HepG2 (cell line): ENCODE data around the gene EXTL1. TPM values are rescaled to one million over a fixed set of nuclear protein-coding genes. Genes with fewer than 3 reads are reported as not detected.

ENCODE experiments used
- ATAC-seq: fragments of 200-7000 bp; cut with Tn5 transposase; 3 replicates; pipeline ENCODE4 v1.9.1; 2020; ENCODE audit warnings: mild to moderate bottlenecking, moderate library complexity
- BruUV-seq: library from RNA; stranded (reverse); fragments of 400-500 nt; replicated peaks from 2 replicates; lab custom pipeline; 2021; lab: Mats Ljungman, UMichigan
- CTCF ChIA-PET: fragments of 300-600 bp; formaldehyde crosslinking; extraction: SDS; loops from one replicate; lab custom pipeline; 2021; ENCODE audit warnings: low total read pairs, inconsistent platforms, low intra/inter-chr PET ratio; lab: Yijun Ruan, JAX
- POLR2A ChIA-PET: fragments of 350-600 bp; sonication (Branson Sonifier 250); formaldehyde crosslinking; loops from one replicate; lab custom pipeline; 2020; ENCODE audit warnings: antibody characterized with exemption, inconsistent platforms; lab: Yijun Ruan, JAX
- DNase-seq: peaks from one replicate; pipeline ENCODE4 v3.0.0-alpha.2; 2015; ENCODE audit warnings: low spot score
- FAIRE-seq: peaks from 3 replicates; lab custom pipeline; 2011; peaks lifted over from hg19 to GRCh38; lab: Jason Lieb, UNC
- H2AFZ ChIP-seq: one replicate; pipeline ENCODE4 v1.6.1; 2011; ENCODE audit warnings: low read length, inconsistent platforms
- H3K27ac ChIP-seq: fragments of 300-600 bp; 3 replicates; pipeline ENCODE4 v1.8.0; 2011; ENCODE audit warnings: mixed run types, mild to moderate bottlenecking, mixed read lengths, low read length, inconsistent platforms; ENCODE audit not compliant: insufficient read depth; ENCODE audit errors: extremely low read length
- H3K27me3 ChIP-seq, 2 experiments: fragments of 200-600 bp in 1 of 2; 2 replicates in 1 of 2; 3 replicates in 1 of 2; pipeline versions ENCODE4 v1.6.0 to v1.8.0; 2011; ENCODE audit warnings: low read length in 2 of 2, mild to moderate bottlenecking in 2 of 2, moderate library complexity in 2 of 2, inconsistent platforms in 1 of 2; ENCODE audit not compliant: insufficient read depth in 2 of 2, control insufficient read depth in 1 of 2
- H3K36me3 ChIP-seq, 2 experiments: fragments of 200-600 bp in 1 of 2; replicated peaks in 1 of 2; 2 replicates in 1 of 2; 3 replicates in 1 of 2; pipeline versions ENCODE4 v1.5.1 to v1.8.0; 2011; ENCODE audit warnings: low read length in 2 of 2, inconsistent platforms in 1 of 2; ENCODE audit not compliant: insufficient read depth in 2 of 2, control insufficient read depth in 1 of 2
- H3K4me1 ChIP-seq: 2 replicates; pipeline ENCODE4 v1.5.1; 2012; ENCODE audit warnings: low read length, inconsistent platforms; ENCODE audit not compliant: insufficient read depth
- H3K4me2 ChIP-seq: 2 replicates; pipeline ENCODE4 v1.6.0; 2011; ENCODE audit warnings: low read depth, low read length, inconsistent platforms
- H3K4me3 ChIP-seq, 3 experiments: fragments of 200-600 bp in 1 of 3; sonication (generic), shearing (Covaris generic) in 1 of 3; replicated peaks in 1 of 3; 2 replicates each; pipeline ENCODE4 v1.5.1; 2011 to 2016; ENCODE audit warnings: low read length in 3 of 3, inconsistent platforms in 2 of 3, low read depth in 2 of 3, mild to moderate bottlenecking in 2 of 3, control low read depth in 1 of 3, mixed read lengths in 1 of 3; ENCODE audit not compliant: insufficient read depth in 1 of 3
- H3K79me2 ChIP-seq: one replicate; pipeline ENCODE4 v1.6.1; 2011; ENCODE audit warnings: low read length, inconsistent platforms; ENCODE audit not compliant: insufficient read depth
- H3K9ac ChIP-seq: 2 replicates; pipeline ENCODE4 v1.6.0; 2011; ENCODE audit warnings: mild to moderate bottlenecking, low read depth, low read length, inconsistent platforms; ENCODE audit not compliant: insufficient read depth
- H3K9me3 ChIP-seq: 2 replicates; pipeline ENCODE4 v1.5.1; 2012; ENCODE audit warnings: mild to moderate bottlenecking, low read length
- H4K20me1 ChIP-seq: 2 replicates; pipeline ENCODE4 v1.6.0; 2011; ENCODE audit warnings: inconsistent platforms, mild to moderate bottlenecking, low read length, moderate library complexity; ENCODE audit not compliant: insufficient read depth
- HNRNPL ChIP-seq: fragments of 200-400 bp; formaldehyde crosslinking; IDR thresholded peaks from 2 replicates; pipeline ENCODE4 v1.6.1; 2017; ENCODE audit warnings: mild to moderate bottlenecking, low read depth, low read length
- MAFK ChIP-seq, 2 experiments: IDR thresholded peaks in 1 of 2; conservative IDR thresholded peaks in 1 of 2; 2 replicates each; pipeline ENCODE4 v1.6.1; 2011; ENCODE audit warnings: improper control_type of control experiment in 2 of 2, low read length in 2 of 2
- RARA ChIP-seq: IDR thresholded peaks from 2 replicates; pipeline ENCODE4 v1.6.1; 2016; ENCODE audit warnings: missing genetic modification reagents, missing compliant biosample characterization
- ZKSCAN8 ChIP-seq: IDR thresholded peaks from 2 replicates; pipeline ENCODE4 v1.6.1; 2016; ENCODE audit warnings: borderline replicate concordance, missing genetic modification reagents, missing compliant biosample characterization
- ZNF180 ChIP-seq: sonication (generic); formaldehyde crosslinking; IDR thresholded peaks from 2 replicates; pipeline ENCODE4 v1.4.0; 2020; ENCODE audit warnings: low read depth, missing genetic modification reagents, borderline replicate concordance
- ZNF30 ChIP-seq: sonication (generic); formaldehyde crosslinking; IDR thresholded peaks from 2 replicates; pipeline ENCODE4 v1.5.0; 2020; ENCODE audit warnings: mild to moderate bottlenecking, missing genetic modification reagents
- ZNF629 ChIP-seq: sonication (generic); formaldehyde crosslinking; conservative IDR thresholded peaks from 2 replicates; pipeline ENCODE4 v1.5.0; 2020; ENCODE audit warnings: missing genetic modification reagents
- ZSCAN30 ChIP-seq: sonication (generic); formaldehyde crosslinking; IDR thresholded peaks from 2 replicates; pipeline ENCODE4 v1.5.0; 2020; ENCODE audit warnings: mild to moderate bottlenecking, missing genetic modification reagents
- WGBS: methylation state at CpG from one replicate; pipeline ENCODE4 v1.1.6; 2017; ENCODE audit warnings: low lambda C conversion rate; 5-methylcytosine and 5-hydroxymethylcytosine counted together
- in situ Hi-C: cut with HindIII; loops from 2 replicates; pipeline ENCODE4 v1.10.0; 2017; ENCODE audit warnings: low pct_unique_long_range_greater_than_20kb; ENCODE audit not compliant: extremely low pct_ligation_motif_present
- intact Hi-C: fragments of 100-400 bp; cut with micrococcal nuclease; formaldehyde crosslinking; loops from one replicate; pipeline ENCODE4 v1.10.0; 2022; ENCODE audit not compliant: unreplicated experiment
- polyA plus RNA-seq, 8 experiments: library from polyadenylated mRNA; depleted of rRNA in 3 of 8; stranded (reverse) in 7 of 8; unstranded in 1 of 8; fragments of >200 nt; fragmentation: Illumina TruSeq in 4 of 8; extraction: Trizol in 4 of 8; gene quantifications; 2 replicates each; pipeline versions ENCODE4 v1.2.1 to v1.2.3, GENCODE V29; 2011 to 2016; ENCODE audit warnings: low read depth in 4 of 8, missing spikeins in 1 of 8, mixed read lengths in 1 of 8; ENCODE audit not compliant: insufficient read depth in 1 of 8
- total RNA-seq, 5 experiments: library from RNA; depleted of rRNA; stranded (reverse); fragments of >200 nt; fragmentation: Illumina TruSeq; extraction: Trizol; gene quantifications; 2 replicates each; pipeline ENCODE4 v1.2.3, GENCODE V29; 2016; ENCODE audit warnings: low read depth in 1 of 5
- TF ChIP-seq, protein P1 (sequence below): sonication (generic); formaldehyde crosslinking; IDR thresholded peaks from 2 replicates; pipeline ENCODE4 v1.4.0; 2020; ENCODE audit warnings: missing genetic modification reagents

The EXTL1 gene
- total and polyA plus RNA-seq, 2 of the 13 experiments (the other 11 are each of a cell fraction or from before 2014, with no cell fraction given) = 0.35 to 1.0 TPM

DNA sequence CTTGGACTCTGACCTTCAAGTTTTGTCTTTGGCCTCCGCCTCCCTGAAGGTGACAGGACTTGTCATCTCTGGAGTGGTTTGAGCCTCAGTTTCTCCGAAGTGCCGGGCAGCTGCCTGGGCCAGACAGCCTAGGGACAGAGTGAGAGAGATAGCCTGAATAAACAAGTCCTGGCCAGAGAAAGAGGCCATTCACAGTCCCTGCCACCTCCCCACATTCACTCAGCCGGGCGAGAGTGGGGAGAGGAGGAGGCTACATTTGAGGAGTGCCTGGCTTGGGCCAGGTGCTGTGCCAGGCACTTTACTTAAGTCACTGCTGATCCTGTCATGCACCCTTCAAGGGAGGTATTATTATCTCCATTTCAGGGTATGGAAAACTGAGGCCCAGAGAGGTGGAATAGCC, 3.5 kb downstream of the EXTL1 start:
- CTCF ChIA-PET = no interaction called here
- 13% methylated on average over 3 of the region's 5 CpGs for WGBS

DNA sequence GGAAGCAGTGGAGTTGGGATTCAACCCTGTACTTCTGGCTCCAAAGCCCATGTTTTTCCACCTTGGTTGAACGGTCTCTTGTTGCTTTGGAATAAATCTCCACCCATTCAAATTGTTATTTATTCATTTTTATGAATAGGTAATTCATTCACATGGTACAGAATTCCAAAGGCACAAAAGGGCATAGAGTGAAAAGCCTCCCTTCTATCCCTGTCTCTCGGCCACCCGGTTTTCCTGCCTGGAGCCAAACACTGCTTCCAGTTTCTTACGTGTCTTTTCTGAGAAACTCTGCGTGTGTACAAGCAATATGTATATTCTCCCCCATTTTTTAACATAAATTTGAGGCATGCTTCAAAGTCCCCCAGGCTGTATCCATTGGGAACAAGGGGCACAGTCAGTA, 3.9 kb downstream of the EXTL1 start:
- no peak for ATAC-seq
- 26% methylated on average over 5 of the region's 5 CpGs for WGBS

More for the DNA sequence above, 3.5 kb downstream of the EXTL1 start:
- Histone ChIP-seq H3K9ac (no peak overlapping the region), H3K27me3 (peaks cover 0 to 24% of the 10 kb centered on the region in 2 experiments; a peak in 4 of 5 replicates), H3K36me3 (no peaks in the 10 kb centered on the region), H3K4me3 (0 out of 6 replicates have a peak overlapping the region, but pooled peaks of 1 of the 3 experiments have one; percentile 39), H2AFZ (no peak overlapping the region), H3K4me2 (peak overlapping the region; percentile 68), H3K4me1 (peaks cover 93% of the 10 kb centered on the region), H4K20me1 (no peaks in the 10 kb centered on the region), H3K27ac (no peak overlapping the region), H3K9me3 (no peaks in the 10 kb centered on the region), H3K79me2 (no peaks in the 10 kb centered on the region)
- POLR2A ChIA-PET = no interaction called here
- in situ Hi-C loops (no loop called here), intact Hi-C loops (no loop called here)
- no peak for FAIRE-seq
- no peak for DNase-seq
- TF ChIP-seq RARA (CRISPR knock-in tag) = no peak
- TF ChIP-seq ZSCAN30 (CRISPR knock-in tag) = no peak
- no peak for TF ChIP-seq ZNF180 (CRISPR knock-in tag)
- TF ChIP-seq HNRNPL = 0 out of 2 replicates have a peak, but pooled peaks have one; percentile 37
- no peak for ATAC-seq
- no TSS peak for BruUV-seq

More for the DNA sequence above, 3.9 kb downstream of the EXTL1 start:
- H2AFZ ChIP-seq = no peak overlapping the region
- intact Hi-C loops = no loop called here
- peaks cover 0 to 20% of the 10 kb centered on the region in 2 experiments; a peak in 4 of 5 replicates for H3K27me3 ChIP-seq
- H3K9me3 ChIP-seq = no peaks in the 10 kb centered on the region
- peaks cover 91% of the 10 kb centered on the region for H3K4me1 ChIP-seq
- POLR2A ChIA-PET = no interaction called here
- H3K27ac ChIP-seq = no peak overlapping the region
- no peaks in the 10 kb centered on the region for H3K79me2 ChIP-seq
- TF ChIP-seq, protein P1, sequence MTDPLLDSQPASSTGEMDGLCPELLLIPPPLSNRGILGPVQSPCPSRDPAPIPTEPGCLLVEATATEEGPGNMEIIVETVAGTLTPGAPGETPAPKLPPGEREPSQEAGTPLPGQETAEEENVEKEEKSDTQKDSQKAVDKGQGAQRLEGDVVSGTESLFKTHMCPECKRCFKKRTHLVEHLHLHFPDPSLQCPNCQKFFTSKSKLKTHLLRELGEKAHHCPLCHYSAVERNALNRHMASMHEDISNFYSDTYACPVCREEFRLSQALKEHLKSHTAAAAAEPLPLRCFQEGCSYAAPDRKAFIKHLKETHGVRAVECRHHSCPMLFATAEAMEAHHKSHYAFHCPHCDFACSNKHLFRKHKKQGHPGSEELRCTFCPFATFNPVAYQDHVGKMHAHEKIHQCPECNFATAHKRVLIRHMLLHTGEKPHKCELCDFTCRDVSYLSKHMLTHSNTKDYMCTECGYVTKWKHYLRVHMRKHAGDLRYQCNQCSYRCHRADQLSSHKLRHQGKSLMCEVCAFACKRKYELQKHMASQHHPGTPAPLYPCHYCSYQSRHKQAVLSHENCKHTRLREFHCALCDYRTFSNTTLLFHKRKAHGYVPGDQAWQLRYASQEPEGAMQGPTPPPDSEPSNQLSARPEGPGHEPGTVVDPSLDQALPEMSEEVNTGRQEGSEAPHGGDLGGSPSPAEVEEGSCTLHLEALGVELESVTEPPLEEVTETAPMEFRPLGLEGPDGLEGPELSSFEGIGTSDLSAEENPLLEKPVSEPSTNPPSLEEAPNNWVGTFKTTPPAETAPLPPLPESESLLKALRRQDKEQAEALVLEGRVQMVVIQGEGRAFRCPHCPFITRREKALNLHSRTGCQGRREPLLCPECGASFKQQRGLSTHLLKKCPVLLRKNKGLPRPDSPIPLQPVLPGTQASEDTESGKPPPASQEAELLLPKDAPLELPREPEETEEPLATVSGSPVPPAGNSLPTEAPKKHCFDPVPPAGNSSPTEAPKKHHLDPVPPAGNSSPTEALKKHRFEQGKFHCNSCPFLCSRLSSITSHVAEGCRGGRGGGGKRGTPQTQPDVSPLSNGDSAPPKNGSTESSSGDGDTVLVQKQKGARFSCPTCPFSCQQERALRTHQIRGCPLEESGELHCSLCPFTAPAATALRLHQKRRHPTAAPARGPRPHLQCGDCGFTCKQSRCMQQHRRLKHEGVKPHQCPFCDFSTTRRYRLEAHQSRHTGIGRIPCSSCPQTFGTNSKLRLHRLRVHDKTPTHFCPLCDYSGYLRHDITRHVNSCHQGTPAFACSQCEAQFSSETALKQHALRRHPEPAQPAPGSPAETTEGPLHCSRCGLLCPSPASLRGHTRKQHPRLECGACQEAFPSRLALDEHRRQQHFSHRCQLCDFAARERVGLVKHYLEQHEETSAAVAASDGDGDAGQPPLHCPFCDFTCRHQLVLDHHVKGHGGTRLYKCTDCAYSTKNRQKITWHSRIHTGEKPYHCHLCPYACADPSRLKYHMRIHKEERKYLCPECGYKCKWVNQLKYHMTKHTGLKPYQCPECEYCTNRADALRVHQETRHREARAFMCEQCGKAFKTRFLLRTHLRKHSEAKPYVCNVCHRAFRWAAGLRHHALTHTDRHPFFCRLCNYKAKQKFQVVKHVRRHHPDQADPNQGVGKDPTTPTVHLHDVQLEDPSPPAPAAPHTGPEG (CRISPR knock-in tag) = no peak
- no peak for TF ChIP-seq ZNF30 (CRISPR knock-in tag)
- no peak for TF ChIP-seq ZNF629 (CRISPR knock-in tag)
- no peak for TF ChIP-seq MAFK (conservative IDR thresholded peaks at IDR 0.05 in 1 of 2, IDR thresholded peaks at IDR 0.05 in 1 of 2; ENCODE audit: low read length in 2 of 2)
- no peak for TF ChIP-seq ZKSCAN8 (CRISPR knock-in tag)
- TF ChIP-seq, all 625 proteins: peak for 0
- CTCF ChIA-PET = no interaction called here
- no peak overlapping the region for H3K4me3 ChIP-seq
- peak overlapping the region; percentile 68 for H3K4me2 ChIP-seq
- H3K36me3 ChIP-seq = no peaks in the 10 kb centered on the region
- FAIRE-seq (no peak), DNase-seq (no peak)
- H4K20me1 ChIP-seq = no peaks in the 10 kb centered on the region
- no TSS peak for BruUV-seq
- H3K9ac ChIP-seq = no peak overlapping the region
- in situ Hi-C loops = no loop called here
